GM12873 (cell line): Measurements from ENCODE around the gene RXFP2.
A peak's percentile ranks its signal among the peaks of the same experiment; 100 is the strongest.

Experiments used
- TF ChIP-seq, protein P1 (sequence below): IDR thresholded peaks from 2 replicates; pipeline ENCODE4 v1.5.1; 2012; ENCODE audit warnings: low read depth, mild to moderate bottlenecking, moderate library complexity, low read length, control low read depth; ENCODE audit not compliant: insufficient read depth; ENCODE audit errors: missing control alignments

Gene RXFP2

DNA sequence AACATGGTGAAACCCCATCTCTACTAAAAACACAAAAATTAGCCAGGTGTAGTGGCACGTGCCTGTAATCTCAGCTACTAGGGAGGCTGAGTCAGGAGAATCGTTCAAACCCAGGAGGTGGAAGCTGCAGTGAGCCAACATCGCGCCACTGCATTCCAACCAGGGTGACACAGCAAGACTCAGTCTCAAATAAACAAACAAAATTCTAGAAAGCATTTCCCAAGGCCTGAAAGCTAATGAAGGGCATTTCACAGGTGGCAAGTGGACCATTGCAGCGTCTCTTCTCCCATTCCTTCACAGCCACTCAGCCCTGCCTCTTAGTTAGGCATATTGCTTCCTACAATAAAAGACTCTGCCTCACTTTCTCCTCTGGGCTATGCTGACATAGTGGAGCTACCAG, 13.5 kb upstream of the RXFP2 start:
- TF ChIP-seq, protein P1, sequence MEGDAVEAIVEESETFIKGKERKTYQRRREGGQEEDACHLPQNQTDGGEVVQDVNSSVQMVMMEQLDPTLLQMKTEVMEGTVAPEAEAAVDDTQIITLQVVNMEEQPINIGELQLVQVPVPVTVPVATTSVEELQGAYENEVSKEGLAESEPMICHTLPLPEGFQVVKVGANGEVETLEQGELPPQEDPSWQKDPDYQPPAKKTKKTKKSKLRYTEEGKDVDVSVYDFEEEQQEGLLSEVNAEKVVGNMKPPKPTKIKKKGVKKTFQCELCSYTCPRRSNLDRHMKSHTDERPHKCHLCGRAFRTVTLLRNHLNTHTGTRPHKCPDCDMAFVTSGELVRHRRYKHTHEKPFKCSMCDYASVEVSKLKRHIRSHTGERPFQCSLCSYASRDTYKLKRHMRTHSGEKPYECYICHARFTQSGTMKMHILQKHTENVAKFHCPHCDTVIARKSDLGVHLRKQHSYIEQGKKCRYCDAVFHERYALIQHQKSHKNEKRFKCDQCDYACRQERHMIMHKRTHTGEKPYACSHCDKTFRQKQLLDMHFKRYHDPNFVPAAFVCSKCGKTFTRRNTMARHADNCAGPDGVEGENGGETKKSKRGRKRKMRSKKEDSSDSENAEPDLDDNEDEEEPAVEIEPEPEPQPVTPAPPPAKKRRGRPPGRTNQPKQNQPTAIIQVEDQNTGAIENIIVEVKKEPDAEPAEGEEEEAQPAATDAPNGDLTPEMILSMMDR, result no peak

DNA sequence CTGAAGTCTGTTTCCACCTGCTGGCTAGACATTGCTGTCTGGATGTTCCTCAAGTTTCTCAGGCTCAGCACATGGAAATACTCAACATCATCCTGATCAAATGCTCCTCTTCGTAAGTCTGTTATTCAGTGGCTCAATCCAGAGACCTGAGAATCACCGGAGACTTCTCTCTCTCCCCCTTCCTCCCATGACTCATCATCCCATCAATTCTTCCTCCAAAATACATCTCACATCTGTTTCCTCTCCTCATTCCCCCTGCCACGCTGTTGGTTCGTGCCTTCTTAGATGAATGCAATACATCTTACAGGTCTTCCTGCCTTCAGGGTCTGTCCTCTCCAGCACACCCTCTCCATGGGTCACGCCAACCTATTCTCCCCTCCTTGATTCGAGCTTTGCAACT, 7.4 kb upstream of the RXFP2 start:
- TF ChIP-seq, protein P1, result no peak

DNA sequence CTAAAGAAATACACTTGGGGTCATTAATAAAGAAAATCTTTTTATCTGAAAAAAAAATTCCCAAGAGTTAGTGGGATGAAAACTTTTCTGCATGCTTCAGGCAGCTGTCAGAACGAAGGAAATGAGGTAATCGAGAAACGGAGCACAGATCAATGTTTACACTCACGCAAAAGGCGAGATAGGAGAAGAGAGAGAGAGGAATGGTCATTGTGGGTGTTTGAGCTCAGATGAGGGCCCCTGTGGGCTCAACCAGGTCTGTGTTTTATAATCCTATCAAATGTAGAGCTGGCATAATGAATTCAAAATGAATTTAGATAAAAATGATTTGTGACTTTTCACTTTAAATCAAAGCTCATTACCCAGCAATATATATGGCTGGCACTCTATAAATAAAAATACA, 6.3 kb upstream of the RXFP2 start:
- TF ChIP-seq, protein P1, result no peak

DNA sequence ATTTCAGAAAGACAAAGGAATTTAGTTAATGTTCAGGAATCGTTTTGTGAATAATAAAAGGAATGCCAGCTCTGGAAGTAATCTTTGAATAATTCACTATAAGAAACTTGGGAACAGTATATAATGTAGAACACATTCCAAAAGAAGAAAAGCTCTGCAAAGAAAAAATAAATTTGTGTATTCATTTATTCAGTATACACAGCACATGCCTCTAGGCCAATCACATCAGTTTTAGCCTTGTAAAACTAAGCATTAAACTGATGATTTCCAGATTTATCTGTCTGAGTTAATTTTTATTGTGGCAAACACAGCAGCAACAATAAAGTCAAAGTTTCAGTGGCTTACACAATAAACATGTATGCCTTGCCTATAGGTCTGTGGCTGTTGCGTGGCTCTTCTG, 5.7 kb upstream of the RXFP2 start:
- TF ChIP-seq, protein P1, result no peak

DNA sequence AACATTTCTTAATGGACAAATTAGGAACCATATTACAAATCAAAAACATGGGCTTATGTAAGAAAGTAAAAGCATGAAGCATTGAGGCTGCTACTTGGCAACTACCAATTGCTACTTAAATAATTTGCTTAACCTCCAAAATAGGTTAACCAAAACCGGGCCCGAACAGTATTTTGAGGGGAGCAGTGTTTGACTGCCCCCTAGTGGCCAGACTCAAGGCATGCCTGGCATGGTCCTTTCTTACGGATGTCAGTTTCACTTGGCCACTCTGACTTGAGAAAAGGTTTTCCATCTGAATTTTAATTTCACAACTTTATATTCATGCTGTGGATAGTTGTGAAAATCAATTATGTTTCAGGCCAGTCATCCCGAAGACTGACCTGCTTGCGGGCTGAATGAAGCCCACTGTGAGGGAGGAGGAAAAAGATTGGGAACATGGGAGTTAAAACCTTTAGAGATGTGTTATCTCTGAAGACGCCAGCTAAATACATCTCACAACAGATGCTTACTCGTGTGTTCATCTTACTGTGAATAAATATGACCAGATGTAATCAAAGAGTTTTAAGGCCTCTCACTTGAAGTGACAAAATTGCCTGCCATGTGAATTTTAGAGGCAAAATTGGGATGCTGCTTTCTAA, 2.9 kb downstream of the RXFP2 start:
- TF ChIP-seq, protein P1, result peak; percentile 95

DNA sequence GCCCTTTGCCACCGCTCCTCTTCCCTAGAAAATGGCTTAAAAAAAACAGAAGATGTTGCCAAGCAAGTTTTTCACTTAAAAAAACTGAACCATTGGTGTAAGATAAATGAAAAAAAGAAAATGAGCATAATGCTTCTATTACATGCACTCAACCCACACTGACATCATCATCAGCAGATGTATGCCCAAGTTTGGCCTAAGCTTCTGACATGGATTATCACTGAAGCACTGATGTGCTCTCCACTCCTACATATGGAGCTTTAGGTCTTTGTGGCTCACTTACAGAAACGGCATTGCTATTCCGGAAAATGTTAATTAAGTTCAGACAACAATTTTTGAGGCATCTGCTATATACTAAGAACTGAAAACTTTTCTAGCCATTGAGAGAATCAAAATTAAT, 8.0 kb downstream of the RXFP2 start:
- TF ChIP-seq, protein P1, result no peak

DNA sequence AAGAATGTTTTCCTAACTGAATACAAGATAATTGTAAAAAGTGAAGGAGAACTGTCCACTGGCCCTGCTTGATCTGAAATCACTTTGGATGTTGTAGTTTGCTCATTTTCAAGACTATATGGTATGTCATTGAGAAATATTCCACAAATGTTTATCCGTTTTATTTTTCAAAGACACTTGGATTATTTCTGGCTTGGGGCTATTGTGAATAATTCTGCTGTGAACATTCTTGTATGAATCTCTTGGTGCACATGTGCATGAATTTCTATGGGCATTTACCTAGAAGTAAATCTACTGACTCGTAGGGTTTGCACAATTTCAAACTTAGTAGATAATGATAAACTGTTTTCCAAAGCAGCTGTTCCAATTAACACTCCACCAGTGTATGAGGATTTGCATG, 8.6 kb downstream of the RXFP2 start:
- TF ChIP-seq, protein P1, result no peak
